Measurements from ENCODE around the gene CLTCL1.
"Not testable (repeated sequence)": the region's sequence is repeated elsewhere in the genome, so short reads cannot be mapped to it uniquely, and the experiment has no call there.

The CLTCL1 gene

GRCh38 chr22:19290400-19291217 is 910 bp downstream of the CLTCL1 start:
- no peak for DNase-seq (ENCODE audit: low read depth)

- no peak for DNase-seq (ENCODE audit: low read depth)
Measured at GRCh38 chr22:19289475-19290161, 1.9 kb downstream of the CLTCL1 start.

DNA sequence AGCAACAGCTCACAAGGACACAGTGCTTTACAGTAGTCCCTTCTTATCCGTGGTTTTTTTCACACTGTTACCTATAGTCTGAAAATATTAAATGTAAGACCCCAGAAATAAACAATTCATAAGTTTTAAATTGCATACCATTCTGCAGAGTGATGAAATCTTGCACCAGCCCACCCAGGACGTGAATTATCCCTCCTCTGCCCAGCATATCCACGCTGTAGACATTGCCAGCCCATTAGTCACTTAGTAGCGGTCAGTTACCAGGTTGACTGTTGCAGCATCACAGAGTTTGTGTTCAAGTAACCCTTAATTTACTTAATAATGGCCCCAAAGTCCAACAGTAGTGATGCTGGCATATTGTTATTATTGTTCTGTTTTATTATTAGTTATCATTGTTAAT is 3.6 kb downstream of the CLTCL1 start:
- DNase-seq (ENCODE audit: low read depth), result no peak

- no peak for DNase-seq (ENCODE audit: low read depth)
Measured at GRCh38 chr22:19287076-19287707, 4.3 kb downstream of the CLTCL1 start.

- no peak for DNase-seq (ENCODE audit: low read depth)
Measured at GRCh38 chr22:19285831-19286230, 5.7 kb downstream of the CLTCL1 start.

DNA sequence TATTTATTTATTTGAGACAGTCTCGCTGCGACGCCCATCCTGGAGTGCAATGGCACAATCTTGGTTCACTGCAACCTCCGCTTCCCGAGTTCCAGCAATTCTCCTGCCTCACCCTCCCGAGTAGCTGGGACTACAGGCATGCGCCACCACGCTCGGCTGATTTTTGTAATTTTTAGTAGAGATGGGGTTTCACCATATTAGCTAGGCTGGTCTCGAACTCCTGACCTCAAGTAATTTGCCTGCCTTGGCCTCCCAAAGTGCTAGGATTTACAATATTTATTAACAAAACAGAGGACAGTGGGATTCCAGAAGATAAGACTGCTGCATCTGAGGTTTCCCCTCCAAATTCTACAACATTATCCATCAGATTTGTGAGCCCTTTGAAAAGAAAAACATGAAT is 12.4 kb downstream of the CLTCL1 start:
- not testable (repeated sequence) for DNase-seq (ENCODE audit: low read depth)

DNA sequence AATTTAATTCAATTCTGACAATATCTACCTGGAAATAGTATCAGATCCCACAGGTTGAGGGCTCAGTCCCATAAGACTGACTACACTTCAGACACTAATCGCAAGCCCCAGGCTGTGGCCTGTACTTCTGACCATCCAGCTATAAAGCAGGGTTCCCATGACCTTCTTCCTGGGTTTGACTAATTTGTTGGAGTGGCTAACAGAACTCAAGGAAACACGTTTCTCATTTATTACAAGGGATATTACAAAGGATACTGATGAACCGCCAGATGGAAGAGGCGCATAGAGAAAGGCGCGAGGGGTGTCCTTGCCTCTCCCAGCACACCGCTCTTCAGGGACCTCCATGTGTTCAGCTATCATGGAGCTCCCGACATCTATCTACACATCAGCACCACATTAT is 13.7 kb downstream of the CLTCL1 start:
- no peak for DNase-seq (ENCODE audit: low read depth)

GRCh38 chr22:19275919-19276600 is 15.5 kb downstream of the CLTCL1 start:
- DNase-seq (ENCODE audit: low read depth), result no peak

DNA sequence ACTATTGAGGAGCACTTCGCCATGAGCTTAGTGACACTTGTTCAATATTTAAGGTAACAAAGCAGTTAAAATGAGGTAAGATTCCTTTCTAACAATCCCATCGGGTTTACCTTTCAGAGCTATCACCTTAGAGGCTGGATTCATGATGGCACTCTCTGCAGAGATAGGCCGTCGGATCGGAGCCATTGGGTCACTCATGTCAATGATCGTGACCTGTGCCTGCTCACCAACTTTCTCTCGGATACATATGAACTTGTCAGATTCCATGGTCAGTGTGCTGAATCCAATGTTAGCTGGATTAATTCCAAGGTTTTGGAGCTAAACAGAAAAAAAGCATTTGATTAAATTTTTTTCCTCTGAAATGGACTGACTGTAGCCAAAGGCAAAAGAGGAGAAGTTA is 16.0 kb downstream of the CLTCL1 start:
- no peak for DNase-seq (ENCODE audit: low read depth)

DNA sequence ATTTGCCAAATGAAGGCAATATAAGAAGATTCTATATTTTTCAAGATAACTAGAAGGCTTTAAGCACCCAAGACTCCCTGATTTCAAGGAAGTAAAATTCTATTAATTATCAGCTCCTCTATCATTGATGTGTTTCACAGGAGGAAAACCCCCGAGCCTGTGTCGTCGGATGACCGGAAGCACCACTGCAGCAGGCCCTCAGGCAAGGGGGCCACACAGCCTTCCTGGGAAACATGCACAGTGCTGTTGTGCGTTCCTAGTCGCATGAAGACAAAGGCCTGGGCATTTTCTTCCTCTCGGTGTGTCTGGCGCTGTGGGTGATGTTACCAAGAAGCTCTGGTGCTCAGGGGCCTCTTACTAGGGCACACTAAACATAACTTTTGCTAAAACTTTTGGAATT is 16.4 kb downstream of the CLTCL1 start:
- DNase-seq (ENCODE audit: low read depth), result no peak

- DNase-seq (ENCODE audit: low read depth), result no peak
Measured at GRCh38 chr22:19271856-19272535, 19.5 kb downstream of the CLTCL1 start.

GRCh38 chr22:19271273-19271855 is 20.2 kb downstream of the CLTCL1 start:
- no peak for DNase-seq (ENCODE audit: low read depth)

DNA sequence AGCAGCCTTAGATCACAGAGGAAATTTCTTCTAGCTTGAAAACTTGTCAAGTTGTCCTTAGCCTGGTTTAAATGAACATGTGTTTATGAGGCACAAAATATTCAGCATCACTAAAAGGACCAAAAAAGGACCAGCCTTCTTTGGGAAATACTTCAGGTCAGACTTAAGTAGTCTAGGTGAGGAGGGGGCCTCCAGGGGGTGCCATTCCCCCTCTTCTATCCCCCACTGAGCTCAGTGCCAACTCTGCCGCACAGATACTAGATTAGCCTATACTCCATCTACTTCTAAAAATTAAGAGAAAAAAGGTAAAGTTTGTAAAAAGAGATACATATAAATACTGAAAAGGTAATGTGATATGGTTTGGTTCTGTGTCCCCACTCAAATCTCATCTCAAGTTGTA is 20.6 kb downstream of the CLTCL1 start:
- DNase-seq (ENCODE audit: low read depth), result no peak

DNA sequence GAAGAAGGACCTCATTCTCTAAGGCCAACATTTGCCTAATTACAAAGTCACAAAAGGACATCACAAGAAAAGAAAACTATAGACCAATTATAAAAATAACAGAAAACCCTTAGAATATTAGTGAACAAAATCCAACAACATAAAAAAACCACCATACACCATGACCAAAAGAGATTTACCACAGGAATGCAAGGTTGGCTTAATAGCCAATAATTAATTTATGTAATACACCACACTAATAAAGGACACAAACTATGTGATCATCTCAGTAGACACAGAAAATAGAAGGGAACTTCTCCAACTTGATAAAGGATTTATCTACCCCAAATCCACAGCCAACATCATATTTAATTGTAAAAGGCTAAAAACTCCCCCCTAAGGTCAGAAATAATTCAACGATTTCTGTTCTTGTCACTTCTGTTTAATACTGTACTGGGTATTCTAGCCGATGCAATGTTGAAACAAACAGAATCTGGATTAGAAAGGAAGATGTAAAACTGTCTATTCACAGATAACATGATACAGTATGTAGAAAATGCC is 24.9 kb downstream of the CLTCL1 start:
- DNase-seq (ENCODE audit: low read depth), result no peak

GRCh38 chr22:19265779-19266178 is 25.7 kb downstream of the CLTCL1 start:
- DNase-seq (ENCODE audit: low read depth), result no peak

GRCh38 chr22:19260804-19261203 is 30.7 kb downstream of the CLTCL1 start:
- DNase-seq (ENCODE audit: low read depth), result no peak

- no peak for DNase-seq (ENCODE audit: low read depth)
Measured at GRCh38 chr22:19260194-19260593, 31.3 kb downstream of the CLTCL1 start.

GRCh38 chr22:19258968-19259288 is 32.6 kb downstream of the CLTCL1 start:
- DNase-seq (ENCODE audit: low read depth), result not testable (repeated sequence)

DNA sequence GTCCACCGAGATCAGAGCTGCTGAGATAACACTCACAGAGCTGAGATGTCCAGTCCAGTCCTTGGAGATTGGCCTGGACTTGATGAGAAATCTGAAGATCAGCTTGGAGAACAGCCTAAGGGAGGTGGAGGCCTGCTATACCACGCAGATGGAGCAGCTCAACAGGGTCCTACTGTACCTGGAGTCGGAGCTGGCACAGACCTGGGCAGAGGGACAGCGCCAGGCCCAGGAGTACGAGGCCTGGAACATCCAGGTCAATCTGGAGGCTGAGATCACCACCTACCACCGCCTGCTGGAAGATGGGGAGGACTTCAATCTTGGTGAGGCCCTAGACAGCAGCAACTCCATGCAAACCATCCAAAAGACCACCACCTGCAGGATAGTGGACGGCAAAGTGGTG is 33.1 kb downstream of the CLTCL1 start:
- DNase-seq (ENCODE audit: low read depth), result no peak

DNA sequence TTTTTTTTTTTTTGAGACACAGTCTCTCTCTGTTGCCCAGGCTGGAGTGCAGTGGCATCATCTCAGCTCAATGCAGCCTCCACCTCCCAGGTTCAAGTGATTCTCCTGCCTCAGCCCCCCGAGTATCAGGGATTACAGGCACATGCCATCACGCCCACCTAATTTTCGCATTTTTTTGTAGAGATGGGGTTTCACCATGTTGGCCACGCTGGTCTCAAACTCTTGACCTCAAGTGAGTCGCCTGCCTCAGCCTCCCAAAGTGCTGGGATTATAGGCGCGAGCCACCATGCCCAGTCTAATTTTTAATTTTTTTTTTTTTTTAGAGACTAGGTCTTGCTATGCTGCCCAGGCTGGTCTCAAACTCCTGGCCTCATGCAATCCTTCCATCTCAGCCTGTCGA is 35.2 kb downstream of the CLTCL1 start:
- not testable (repeated sequence) for DNase-seq (ENCODE audit: low read depth)

DNA sequence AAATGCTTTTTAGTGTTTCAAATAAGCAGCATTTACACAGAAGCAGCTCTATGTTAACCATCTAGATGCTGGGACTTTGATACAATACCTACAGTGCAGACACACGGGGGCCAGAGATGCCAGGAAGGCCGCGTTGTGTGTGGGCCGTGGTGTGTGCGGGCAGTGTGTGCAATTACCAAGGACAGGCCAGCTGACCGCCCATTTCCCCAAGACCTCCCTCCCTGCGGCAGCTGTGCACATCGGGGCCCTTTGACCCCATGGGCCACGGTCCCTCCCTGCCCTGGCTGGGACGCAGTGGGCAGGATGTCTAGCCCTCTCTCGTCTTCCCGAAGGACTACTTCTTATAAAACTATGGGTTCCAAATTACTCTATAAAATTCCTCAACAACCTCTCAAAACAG is 38.4 kb downstream of the CLTCL1 start:
- no peak for DNase-seq (ENCODE audit: low read depth)
